OCI-LY1 (cell line): ENCODE measurements around the gene ROR2.

Source experiments
- CTCF ChIP-seq: fragments of 200-600 bp; sonication (generic), shearing (Covaris generic); IDR thresholded peaks from 2 replicates; pipeline ENCODE4 v1.5.1; 2017; ENCODE audit warnings: mild to moderate bottlenecking, antibody characterized with exemption, low read length, moderate library complexity, mixed read lengths
- EZH2 ChIP-seq: fragments of 200-600 bp; sonication (generic), shearing (Covaris generic); IDR thresholded peaks from 2 replicates; pipeline ENCODE4 v1.8.0; 2017; ENCODE audit warnings: borderline replicate concordance, mixed run types, mild to moderate bottlenecking, antibody characterized with exemption, low read length, moderate library complexity, mixed read lengths

GRCh38 chr9:91914937-91915336, 35.1 kb downstream of the ROR2 start:
- no peak for TF ChIP-seq CTCF
- no peak for TF ChIP-seq EZH2
